Measurements from ENCODE around the gene STK32B. TPM values are rescaled to one million over a fixed set of nuclear protein-coding genes. Genes with fewer than 3 reads are reported as not detected.

The STK32B gene
- total and polyA plus RNA-seq, 10 donors: 0.03 to 0.87 (median 0.36) TPM

GRCh38 chr4:5186271-5187064 lies 135.2 kb downstream of the STK32B start:
- no peak for TF ChIP-seq POLR2A (IDR thresholded peaks at IDR 0.05)
- intact Hi-C loops (cut with DNase I; ENCODE audit: low total_unique reads): no loop called here

GRCh38 chr4:5188130-5188529 lies 136.8 kb downstream of the STK32B start:
- WGBS, 5 donors: 77 to 90% (median 86%) methylated on average over 9 to 10 of the region's 10 CpGs
- intact Hi-C loops (cut with DNase I; ENCODE audit: low total_unique reads): no loop called here

More at GRCh38 chr4:5186271-5187064, 135.2 kb downstream of the STK32B start:
- WGBS, 5 donors: 38 to 66% (median 50%) methylated on average over 14 of the region's 14 CpGs
- no peak for DNase-seq
- Histone ChIP-seq H3K27me3 (replicated peaks in 1 of 7) (no peaks in the 10 kb centered on the region), H3K36me3 (no peaks in the 10 kb centered on the region), H3K27ac (no peak overlapping the region), H3K4me1 (no peaks in the 10 kb centered on the region), H3K4me3 (no peak overlapping the region), H3K9me3 (no peaks in the 10 kb centered on the region)

GRCh38 chr4:5191831-5192230 lies 140.6 kb downstream of the STK32B start:
- intact Hi-C loops (cut with DNase I; ENCODE audit: low total_unique reads): no loop called here
- DNase-seq: no peak
- H3K4me3 ChIP-seq: no peak overlapping the region
- no peaks in the 10 kb centered on the region for H3K36me3 ChIP-seq
- no peaks in the 10 kb centered on the region for H3K27me3 ChIP-seq (replicated peaks in 1 of 7)
- H3K27ac ChIP-seq: no peak overlapping the region
- no peaks in the 10 kb centered on the region for H3K9me3 ChIP-seq
- WGBS, 5 donors: 82 to 93% (median 90%) methylated on average over 6 of the region's 6 CpGs
- TF ChIP-seq POLR2AphosphoS5 (IDR thresholded peaks at IDR 0.05) (no peak), CTCF (IDR thresholded peaks at IDR 0.05 in 8 of 11, conservative IDR thresholded peaks at IDR 0.05 in 3 of 11) (no peak), POLR2A (IDR thresholded peaks at IDR 0.05) (no peak)
- no peaks in the 10 kb centered on the region for H3K4me1 ChIP-seq

More at GRCh38 chr4:5188130-5188529, 136.8 kb downstream of the STK32B start:
- Histone ChIP-seq H3K27me3 (replicated peaks in 1 of 7) (no peaks in the 10 kb centered on the region), H3K4me1 (no peaks in the 10 kb centered on the region), H3K4me3 (no peak overlapping the region), H3K27ac (no peak overlapping the region), H3K36me3 (no peaks in the 10 kb centered on the region), H3K9me3 (no peaks in the 10 kb centered on the region)
- DNase-seq: no peak
- TF ChIP-seq CTCF (IDR thresholded peaks at IDR 0.05 in 8 of 11, conservative IDR thresholded peaks at IDR 0.05 in 3 of 11) (no peak), POLR2A (IDR thresholded peaks at IDR 0.05) (no peak), POLR2AphosphoS5 (IDR thresholded peaks at IDR 0.05) (no peak)

GRCh38 chr4:5192271-5192670 lies 141.0 kb downstream of the STK32B start:
- DNase-seq: no peak
- TF ChIP-seq POLR2A (IDR thresholded peaks at IDR 0.05) (no peak), CTCF (IDR thresholded peaks at IDR 0.05 in 8 of 11, conservative IDR thresholded peaks at IDR 0.05 in 3 of 11) (no peak), POLR2AphosphoS5 (IDR thresholded peaks at IDR 0.05) (no peak)
- Histone ChIP-seq H3K4me3 (no peak overlapping the region), H3K27me3 (replicated peaks in 1 of 7) (no peaks in the 10 kb centered on the region), H3K9me3 (no peaks in the 10 kb centered on the region), H3K4me1 (no peaks in the 10 kb centered on the region), H3K27ac (no peak overlapping the region), H3K36me3 (no peaks in the 10 kb centered on the region)
- WGBS, 5 donors: 82 to 90% (median 88%) methylated on average over 6 of the region's 6 CpGs
- intact Hi-C loops (cut with DNase I; ENCODE audit: low total_unique reads): no loop called here

Data from spleen (tissue), 11 donors.